ENCODE results near the gene RAB11FIP4.
"Not testable (repeated sequence)": the region's sequence is repeated elsewhere in the genome, so short reads cannot be mapped to it uniquely, and the experiment has no call there.

The RAB11FIP4 gene

DNA sequence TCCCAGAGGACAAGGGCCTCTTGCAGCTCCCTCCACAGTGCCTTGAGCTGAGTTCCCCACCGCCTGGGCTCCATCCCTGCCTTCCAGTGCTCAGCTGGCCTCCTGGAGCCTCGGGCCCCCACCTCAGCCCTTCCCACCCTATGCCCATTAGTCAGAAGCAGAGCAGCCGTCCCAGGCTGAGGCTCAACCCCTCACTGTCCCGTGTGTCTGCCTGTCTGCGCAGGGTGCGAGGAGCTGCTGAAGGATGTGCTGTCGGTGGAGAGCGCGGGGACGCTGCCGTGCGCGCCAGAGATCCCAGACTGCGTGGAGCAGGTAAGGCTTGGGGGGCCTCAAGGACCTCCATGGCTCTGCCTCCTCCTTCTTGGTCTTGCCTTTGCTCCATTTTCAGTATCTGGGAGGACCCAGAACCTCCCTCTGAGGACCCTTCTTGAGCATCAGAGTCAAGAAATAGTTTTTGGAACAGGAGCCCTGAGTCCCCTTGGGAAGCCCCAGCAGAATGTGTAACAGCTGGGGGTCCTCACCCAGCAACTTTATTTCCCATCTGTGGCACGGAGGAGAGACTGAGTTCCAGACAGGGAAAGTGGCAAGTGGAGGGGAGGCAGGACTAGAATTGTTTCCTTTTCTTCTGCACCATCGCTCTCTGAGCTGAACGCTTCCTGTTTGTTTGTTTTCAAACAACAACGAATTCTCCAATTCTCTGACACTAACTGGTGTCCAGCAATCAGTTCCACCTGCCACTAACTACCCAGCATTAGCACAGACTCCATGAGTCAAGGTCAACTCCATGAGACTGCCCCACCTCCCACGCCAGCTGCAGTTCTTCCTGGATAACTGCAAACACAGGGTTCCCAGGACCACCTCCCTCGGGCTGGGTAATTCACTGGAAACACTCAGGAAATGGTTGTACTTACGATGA lies 42.6 kb downstream of the RAB11FIP4 start:
- no peak for DNase-seq

DNA sequence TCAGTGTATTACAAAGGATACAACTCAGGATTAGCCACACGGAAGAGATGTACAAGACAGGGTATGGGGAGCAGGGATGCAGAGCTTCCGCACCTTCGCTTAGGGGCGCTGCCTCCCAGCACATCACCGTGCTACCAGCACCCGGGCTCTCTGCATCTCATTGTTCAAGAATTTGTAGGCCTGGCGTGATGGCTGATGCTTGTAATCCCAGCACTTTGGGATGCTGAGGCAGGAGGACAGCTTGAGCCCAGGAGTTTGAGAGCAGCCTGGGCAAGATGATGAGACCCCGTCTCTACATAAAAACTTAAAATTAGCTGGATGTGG lies 43.2 kb downstream of the RAB11FIP4 start:
- DNase-seq: no peak

DNA sequence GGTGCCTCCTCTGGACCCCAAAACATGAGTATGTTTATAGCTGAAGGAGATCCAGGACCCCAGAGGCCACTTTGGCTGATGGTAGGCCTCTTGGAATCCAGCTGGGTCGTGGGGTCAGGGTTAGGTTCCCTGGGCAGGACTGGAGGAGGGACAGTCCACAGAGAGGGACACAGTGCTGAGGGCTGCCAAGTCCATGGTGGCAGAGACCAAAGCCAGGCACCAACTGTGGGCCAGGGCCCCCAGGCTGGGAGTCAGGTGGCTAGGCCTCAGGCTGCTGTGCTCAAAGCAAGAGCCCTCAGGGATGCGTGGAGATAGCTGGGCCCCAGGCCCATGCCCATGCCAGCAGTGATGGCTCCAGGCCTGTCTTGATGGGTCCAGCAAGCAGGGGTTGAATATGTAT lies 44.1 kb downstream of the RAB11FIP4 start:
- no peak for DNase-seq

DNA sequence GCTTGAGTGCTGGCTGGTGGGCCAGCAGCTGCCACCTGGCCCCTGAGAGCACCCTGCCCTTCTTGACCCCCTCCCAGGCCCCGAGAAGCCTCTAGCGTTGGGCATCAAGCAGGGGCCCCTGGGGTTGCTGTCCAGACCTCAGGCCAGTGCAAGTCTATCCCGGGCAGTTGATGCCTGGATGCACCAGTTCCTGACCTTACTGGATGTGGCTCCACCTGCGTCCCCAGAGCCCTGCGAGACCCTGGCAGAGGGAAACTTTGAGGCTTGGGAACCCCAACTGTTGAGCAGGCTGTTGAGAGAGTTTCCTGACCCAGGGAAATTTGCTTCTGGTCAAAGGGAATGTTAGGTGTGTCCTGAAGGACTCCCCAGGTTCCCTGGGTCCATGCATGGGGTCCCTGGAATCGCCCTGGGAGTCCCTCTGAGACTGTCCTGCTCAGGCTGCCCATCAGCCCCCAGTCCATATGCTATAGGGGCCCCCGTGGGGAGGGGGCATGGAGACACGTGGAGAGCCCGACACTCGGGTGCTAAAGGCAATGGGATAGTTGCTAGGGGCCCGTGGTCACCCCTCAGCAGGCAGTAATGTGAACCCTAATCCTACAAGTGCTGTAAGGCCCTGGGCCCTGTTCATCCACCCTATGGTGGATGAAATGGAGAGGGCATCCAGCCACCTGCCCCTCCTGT lies 46.4 kb downstream of the RAB11FIP4 start:
- no peak for DNase-seq

DNA sequence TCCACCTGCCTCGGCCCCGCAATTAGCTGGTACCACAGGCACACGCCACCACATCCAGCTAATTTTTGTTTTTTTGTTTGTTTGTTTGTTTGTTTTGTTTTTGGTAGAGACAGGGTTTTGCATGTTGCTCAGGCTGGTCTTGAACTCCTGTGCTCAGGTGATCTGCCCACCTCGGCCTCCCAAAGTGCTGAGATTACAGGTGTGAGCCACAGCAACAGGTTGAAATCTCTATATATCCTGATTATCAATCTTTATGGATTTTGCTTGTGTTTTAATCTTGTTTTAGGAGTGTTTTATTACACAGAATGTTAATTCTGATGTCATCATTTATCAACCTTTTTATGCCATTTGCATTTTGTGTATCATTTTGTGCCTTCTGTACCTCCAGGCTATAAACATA lies 48.2 kb downstream of the RAB11FIP4 start:
- DNase-seq: no peak

DNA sequence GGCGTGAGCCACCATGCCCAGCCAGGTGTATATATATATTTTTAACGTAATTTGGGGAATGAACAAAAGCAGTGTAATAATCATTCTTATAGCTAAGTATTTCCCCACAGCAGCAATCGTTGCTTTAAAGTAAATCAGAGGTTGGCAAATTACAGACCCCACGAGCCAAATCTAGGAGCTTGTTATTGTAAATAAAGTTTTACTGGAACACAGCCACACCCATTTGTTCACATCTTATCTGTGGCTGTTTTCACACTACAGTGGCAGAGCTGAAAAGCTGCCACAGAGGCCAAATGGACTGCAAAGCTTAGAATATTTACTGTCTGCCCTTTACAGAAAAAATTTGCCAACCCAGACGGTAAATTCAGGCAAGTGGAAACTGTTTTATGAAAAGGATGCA lies 50.8 kb downstream of the RAB11FIP4 start:
- no peak for DNase-seq

DNA sequence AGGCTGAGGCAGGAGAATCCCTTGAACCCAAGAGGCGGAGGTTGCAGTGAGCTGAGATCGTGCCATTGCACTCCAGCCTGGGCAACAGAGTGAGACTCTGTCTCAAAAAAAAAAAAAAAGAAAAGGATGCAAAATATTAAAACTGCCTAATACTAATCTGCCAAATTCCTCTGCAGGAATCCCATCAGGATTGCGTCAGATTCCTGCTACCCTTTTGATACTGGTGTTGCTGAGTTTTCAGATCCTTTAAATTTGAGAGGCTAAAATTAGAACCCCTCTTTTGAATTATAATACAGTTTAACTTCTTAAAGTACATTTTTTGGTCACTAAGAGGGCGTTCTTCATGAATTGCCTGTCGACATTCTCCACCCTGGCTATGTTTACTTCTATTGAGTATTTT lies 51.4 kb downstream of the RAB11FIP4 start:
- DNase-seq: not testable (repeated sequence)

DNA sequence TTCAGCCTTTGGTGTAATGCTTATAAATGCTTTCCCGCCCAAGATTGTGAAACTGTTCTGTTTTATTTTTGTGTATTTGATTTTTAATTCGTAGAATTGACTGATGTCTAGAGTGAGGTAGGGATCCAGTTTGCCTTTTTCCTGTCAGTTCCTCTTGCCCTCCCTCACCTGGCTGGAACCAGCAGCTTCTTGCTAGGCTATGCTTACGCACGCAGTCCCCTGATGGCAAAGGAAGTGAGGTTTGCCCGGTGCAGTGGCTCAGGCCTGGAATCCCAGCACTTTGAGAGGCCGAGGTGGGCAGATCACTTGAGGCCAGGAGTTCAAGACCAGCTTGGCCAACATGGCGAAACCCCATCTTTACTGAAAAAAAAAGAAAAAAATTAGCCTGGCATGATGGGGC lies 51.9 kb downstream of the RAB11FIP4 start:
- no peak for DNase-seq

DNA sequence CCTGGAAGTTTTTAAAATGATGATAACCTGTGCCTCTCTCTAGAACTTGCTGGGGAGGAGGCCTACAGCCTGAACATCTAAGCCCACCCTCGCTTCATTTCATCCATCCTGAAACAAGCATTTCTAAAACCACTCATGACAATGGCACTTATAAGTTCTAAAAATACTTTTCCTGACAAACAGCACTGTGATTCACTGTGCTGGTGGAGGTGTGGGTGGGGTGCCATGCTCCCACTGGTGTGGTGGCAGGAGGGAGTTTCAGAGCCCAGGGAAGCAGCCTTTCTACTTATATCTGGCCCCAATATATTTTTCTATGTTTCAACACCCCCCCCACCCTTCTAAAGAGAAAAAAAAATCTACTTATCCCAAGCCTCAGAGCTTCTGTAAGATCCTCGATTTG lies 52.6 kb downstream of the RAB11FIP4 start:
- DNase-seq: no peak

DNA sequence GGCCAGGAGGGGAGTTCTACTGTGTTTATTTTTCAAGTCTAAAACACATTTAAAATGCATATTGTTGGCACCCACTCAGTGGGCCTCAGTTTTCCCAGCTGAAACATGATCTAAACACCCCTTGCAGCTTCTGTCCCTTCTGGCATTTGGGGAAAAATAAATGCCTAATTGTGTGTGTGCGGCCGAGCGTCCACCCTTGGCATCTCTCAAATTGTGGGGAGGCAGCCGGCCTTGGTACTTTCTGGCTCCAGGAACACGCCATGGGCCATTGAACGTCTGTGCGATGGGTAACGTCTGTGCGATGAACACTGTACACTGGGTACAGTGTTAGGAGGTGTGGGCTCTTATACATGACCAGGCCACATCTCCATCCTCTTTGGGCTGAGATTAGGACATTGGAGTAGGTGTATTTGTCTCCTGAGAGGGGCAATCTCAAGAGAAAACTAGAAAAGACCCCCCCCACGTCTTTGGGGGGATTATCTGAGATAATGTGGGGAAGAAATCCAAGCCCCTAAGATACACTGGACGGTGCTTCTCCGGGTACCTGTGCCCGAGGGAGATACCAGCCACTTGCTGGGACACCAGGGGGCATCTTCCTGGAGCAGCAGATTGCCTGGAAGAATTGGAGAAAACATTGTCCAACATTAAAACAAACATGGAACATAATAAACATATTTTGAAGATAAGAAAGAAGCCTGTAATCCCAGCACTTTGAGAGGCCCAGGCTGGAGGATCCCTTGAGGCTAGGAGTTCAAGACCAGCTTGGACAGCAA lies 54.9 kb downstream of the RAB11FIP4 start:
- DNase-seq: no peak

DNA sequence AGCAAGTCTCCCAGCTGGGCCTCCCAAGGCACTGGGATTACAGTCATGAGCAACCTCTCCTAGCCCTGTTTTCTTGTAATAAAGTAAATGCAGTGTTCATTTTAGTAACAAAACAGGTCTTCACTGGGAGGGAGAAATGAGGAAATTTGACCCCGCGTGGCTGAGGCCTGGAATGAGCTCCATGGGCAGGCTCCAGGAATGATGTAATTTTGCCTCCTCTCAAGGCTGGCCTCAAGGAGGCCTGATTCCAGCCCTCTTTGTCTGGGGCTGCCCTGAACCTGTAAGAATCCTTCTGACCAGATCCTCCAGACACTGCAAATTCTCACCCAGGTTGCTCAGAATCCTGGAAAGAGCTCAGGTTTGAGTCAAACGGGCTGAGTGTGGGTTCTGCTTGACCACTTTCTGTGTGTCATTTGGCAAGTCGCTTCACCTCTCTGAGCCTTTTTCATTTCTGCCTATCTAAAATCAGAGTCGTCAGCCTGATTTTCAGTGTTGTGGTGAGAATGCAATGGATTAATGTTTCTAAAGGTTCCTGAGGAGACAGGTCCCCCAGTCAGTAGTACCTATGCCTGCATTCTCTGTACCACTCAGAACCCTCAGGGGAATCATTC lies 57.1 kb downstream of the RAB11FIP4 start:
- no peak for DNase-seq

DNA sequence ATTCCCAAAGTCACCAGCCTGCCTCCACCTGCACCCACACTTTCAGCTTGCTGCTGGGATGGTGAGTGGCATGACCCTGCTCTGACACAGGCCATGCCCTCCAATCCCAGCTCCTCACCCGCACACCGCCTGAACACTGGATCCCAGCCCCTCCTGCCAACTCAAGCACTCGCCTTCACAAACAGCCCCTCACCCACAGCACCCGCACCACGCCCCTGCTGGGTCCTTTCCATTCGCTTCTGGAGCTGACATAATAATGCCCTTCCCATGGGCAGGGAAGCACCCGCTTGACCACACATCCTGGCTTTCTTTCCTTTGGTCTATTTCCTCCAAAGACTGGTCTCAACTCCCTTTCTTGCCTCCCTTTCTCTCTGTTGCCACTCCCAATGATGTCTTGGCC lies 57.6 kb downstream of the RAB11FIP4 start:
- no peak for DNase-seq

DNA sequence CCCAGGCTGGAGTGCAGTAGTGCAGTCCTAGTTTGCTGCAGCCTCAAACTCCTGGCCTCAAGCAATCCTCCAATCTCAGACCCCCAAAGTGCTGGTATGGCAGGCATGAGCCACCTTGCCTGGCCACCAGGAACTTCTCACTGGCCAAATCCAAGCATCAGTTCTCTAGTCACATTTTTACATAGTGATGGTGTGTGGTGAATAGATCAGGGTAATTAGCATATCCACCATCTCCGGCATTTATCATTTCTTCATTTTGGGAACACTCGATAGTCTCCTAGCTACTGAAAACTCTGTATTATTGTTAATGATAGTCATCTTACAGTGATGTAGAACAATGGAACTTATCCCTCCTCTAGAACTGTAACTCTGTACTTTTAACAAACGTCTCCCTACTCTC lies 58.3 kb downstream of the RAB11FIP4 start:
- DNase-seq: no peak

DNA sequence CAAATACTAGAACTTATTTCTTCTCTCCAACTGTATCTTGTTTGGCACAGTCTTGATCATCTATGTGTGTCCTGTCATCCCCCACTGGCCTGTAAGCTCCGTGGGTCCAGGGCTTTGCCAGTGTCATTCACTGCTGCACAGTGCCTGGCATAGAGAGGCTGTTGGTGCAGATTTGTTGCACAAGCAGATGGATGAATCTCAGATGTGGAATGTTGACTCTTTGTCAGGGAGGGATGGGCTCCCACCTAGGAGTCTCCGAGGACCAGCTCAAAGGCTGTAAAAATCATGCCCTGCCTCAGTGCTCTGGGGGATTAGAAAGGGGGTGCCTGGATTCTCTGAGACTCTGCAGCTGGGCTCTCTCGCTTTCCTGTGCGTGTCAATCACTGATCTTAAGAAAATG lies 60.6 kb downstream of the RAB11FIP4 start:
- no peak for DNase-seq

DNA sequence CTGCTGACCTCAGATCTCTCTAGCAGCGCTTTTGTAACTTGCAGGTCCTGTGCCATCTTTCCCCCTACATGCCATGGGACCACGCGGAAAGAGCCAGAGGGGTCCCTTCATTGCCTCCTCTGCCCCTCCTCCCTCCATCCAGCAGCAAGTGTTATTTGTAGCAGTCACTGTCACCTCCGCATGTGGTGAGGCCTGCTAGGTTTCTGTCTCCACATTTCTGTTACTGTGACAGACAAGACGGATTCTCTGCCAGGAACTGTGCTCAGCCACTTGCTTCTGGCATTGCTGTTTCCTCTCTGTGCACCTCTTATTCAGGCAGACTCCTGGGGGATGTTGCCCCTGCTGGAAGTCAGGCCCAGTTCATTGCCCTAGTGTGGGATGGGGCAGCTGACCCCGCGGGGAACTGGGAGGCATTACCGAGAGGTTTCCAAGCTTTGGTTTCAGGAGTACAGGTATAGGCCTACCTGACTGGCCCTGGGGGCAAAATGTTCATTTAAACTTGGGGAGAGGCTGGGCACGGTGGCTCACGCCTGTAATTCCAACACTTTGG lies 61.2 kb downstream of the RAB11FIP4 start:
- DNase-seq: no peak

DNA sequence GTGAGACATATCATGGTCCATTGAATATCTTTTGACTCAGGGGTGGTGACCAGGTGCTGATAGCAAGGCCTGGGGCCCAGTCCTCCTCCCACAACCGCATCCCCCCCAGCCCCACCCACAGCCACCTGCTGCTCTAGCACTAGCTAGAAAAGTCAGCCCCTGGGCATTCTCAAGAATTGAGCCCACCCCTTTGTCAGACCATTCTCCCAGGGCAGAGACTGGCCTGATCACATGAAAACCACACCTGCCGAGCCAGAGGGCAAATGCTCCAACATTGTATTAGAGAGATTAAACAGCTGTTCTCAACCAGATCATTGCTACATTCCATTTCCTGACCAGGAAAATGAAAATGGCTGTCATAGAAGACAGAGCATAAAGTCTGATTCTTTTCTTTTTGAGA lies 62.4 kb downstream of the RAB11FIP4 start:
- no peak for DNase-seq

DNA sequence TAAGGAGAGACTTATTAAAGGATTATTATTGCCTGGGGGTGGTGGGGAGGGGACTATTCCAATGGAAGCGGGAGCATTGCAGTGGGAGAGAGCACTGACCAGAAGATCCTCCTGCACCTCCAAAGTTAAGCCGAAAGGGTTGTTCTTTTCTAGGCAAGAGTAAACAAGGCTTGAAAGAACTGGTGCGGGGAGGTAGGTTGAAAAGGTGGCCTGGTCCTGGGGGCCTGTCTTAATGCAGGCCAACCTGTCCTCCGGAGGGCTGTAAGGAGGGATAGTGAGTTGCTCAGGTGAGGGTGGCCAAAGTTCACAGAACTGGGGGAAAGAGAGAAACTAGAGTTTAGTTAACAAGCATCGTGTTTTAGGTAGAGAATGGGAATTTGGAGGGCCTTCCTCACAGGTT lies 65.3 kb downstream of the RAB11FIP4 start:
- no peak for DNase-seq

DNA sequence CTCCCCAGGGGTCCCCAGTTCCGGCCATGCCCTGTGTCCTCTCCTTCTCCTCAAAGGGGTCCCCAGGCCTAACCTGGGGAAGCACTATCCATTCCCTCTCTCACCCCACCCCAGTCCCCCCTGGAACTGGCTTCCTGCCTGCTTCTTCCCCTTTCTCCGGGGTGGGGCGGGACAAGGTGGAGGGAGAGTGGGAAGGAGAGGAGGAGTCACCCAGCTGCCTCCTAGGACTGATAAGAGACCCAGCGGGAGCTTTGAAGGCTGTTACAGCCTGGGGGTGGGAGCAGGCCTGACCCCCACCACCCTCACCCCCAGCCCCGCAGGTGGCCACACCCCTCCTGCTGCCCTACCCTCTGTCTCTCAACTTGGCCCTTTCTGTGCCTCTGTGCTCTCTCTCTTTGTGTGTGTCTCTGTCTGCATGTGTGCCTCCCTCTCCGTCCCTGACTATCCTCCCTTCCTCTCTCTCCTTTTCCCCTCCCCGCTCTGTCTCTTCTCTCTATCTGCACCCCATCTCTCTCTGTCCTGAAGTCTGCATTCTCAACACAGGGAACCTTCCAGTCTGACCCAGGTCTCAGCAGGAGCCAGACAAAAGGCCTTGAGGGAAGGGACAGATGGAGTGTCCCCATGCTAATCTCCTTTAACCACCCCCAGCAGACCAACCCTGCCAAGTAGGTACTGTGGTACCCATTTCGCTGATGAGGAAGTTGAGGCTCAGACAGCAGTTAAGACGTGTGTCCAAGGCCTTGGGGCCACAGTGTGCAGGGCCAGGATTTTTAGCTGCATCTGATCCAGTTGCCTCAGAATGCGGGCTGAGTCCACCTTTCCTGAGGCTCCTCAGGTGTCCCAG lies 66.1 kb downstream of the RAB11FIP4 start:
- DNase-seq: no peak

DNA sequence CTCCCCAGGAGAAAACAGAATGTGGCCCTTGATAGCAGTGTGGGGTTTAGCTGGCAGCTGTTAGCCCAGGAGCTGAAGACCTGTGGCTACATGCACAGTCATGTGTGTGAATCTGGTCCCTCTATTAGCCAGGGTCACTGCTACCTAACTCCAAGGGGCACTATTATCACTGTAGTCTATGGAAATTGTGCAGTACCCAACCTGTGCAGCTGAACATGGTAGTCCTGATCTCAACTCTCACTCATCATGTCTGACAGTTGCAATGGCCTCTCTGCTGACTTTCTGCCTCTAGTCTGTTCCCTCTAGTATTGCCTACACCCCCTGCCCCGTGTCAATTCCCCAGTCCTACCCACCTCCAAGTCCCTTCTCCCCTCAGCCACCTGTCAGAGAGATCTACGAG lies 67.4 kb downstream of the RAB11FIP4 start:
- no peak for DNase-seq

DNA sequence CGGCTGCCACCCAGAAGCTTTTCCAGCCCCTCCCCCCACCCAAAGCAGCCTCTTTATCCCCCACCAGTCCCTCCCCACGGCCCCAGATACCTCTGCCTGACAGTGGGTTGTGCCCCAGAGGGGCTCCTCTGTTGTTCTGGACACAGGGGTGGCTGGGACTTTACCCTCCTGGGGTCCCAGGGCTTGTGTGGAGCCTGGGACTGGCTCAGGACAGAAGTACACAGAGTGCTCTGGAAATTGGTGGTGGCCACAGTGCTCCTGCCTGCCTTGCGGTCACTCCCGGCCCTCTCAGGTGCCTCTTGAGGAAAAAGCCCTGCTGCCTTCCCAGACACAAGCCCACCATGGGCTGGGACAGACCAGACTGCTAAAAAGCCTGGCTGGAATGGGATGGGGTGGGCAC lies 68.2 kb downstream of the RAB11FIP4 start:
- DNase-seq: no peak

DNA sequence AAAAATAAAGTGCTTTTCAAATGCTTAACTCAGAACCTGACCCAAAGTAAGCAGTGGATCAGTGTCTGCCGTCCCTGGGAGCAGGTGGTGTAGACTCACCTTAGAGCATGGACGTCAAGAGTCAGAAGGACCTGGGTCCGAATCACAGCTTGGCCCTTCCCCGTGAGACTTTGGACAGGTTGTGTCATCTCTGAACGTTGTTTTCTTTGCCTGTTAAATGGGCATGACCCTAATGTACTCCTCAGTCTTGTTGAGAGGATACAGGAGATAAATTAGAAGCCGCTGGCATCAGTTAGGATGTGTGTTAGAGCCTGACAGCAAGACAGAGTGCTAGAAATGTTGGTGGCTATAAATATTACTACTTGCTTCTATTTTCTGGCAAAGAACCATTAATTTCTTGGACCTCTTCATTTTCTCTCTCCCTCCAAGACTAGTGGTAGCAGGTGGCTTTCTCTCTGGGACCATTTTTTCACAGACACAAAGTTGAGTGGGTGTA lies 68.8 kb downstream of the RAB11FIP4 start:
- DNase-seq: no peak

DNA sequence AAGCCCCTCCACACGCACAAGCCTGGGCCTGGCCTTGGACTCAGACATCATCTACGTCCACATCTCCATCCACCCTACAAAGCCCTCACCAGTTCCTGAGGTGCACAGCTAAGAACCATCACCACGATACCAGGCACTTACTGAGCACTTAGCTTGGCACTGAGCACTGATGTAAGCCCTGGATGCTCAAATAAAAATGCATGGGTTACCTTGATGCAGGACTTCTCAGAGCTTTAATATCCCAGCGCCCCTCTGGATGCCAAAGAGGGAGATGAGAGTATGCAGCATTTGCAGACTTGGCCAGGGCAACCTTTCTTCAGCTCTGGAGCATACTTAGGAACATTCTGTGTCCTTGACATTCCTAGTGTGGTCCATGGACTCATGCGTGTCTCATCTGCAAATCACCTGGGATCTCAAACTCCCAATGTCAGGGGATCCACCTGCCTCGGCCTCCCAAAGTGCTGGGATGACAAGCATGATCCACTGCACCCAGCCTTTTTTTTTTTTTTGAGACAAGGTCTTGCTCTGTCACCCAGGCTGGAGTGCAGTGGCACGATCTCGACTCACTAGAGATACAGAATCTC lies 69.8 kb downstream of the RAB11FIP4 start:
- no peak for DNase-seq

All from NCI-H2029 treated with DMSO at 0.1 percent for 48 hours (cell line).